HL-60 (cell line): ENCODE results near the gene PSENEN.

Experiments
- DNase-seq, 2 experiments: peaks; one replicate each; pipeline ENCODE4 v3.0.0-alpha.2; 2010 to 2020; ENCODE audit warnings: low read depth in 1 of 2, low spot score in 1 of 2
- H3K27ac ChIP-seq: fragments of 250-450 bp; sonication (Bioruptor Pico); replicated peaks from 2 replicates; pipeline ENCODE4 v1.5.1; 2020; ENCODE audit warnings: mild to moderate bottlenecking, moderate library complexity
- H3K27me3 ChIP-seq: fragments of 250-450 bp; sonication (Bioruptor Pico); 2 replicates; pipeline ENCODE4 v1.5.1; 2021; ENCODE audit warnings: mild to moderate bottlenecking, moderate library complexity; ENCODE audit not compliant: insufficient read depth, poor library complexity, severe bottlenecking
- H3K4me3 ChIP-seq: replicated peaks from 2 replicates; pipeline ENCODE4 v1.5.1; 2011; ENCODE audit warnings: mild to moderate bottlenecking, control low read depth, low read length; ENCODE audit not compliant: insufficient read depth
- CTCF ChIP-seq: IDR thresholded peaks from one replicate; pipeline ENCODE4 v1.5.1; 2011; ENCODE audit warnings: low read length, control low read depth, inconsistent platforms; ENCODE audit not compliant: insufficient read depth
- GABPA ChIP-seq: IDR thresholded peaks from 2 replicates; pipeline ENCODE4 v1.6.1; 2012; ENCODE audit warnings: low read depth
- POLR2AphosphoS5 ChIP-seq: IDR thresholded peaks from 2 replicates; pipeline ENCODE4 v1.6.1; 2012; ENCODE audit warnings: low read depth
- REST ChIP-seq: IDR thresholded peaks from 2 replicates; pipeline ENCODE4 v1.6.1; 2012; ENCODE audit warnings: low read depth; ENCODE audit not compliant: insufficient replicate concordance
- SPI1 ChIP-seq: IDR thresholded peaks from 2 replicates; pipeline ENCODE4 v1.6.1; 2012; ENCODE audit warnings: low read depth, mild to moderate bottlenecking, borderline replicate concordance

PSENEN gene

GRCh38 chr19:35775046-35775297 lies 29.5 kb downstream of the PSENEN start:
- Histone ChIP-seq H3K27ac (no peak overlapping the region), H3K4me3 (peak overlapping the region; percentile 87), H3K27me3 (no peaks in the 10 kb centered on the region)
- no peak for DNase-seq
- TF ChIP-seq SPI1 = no peak

GRCh38 chr19:35775298-35776101 lies 30.0 kb downstream of the PSENEN start, which contains the start of gene ARHGAP33:
Gene ARHGAP33 (plus strand): TSS chr19:35775564. CDS start chr19:35775659, 95 bp downstream.
- no peak for TF ChIP-seq POLR2AphosphoS5
- TF ChIP-seq GABPA = no peak
- TF ChIP-seq REST = no peak
- no peak for TF ChIP-seq SPI1
- TF ChIP-seq CTCF = no peak
- peak; percentile 90 to 99 for DNase-seq
- Histone ChIP-seq H3K27me3 (no peaks in the 10 kb centered on the region), H3K4me3 (peak within 1 kb of the TSS; percentile 87), H3K27ac (peak within 1 kb of the TSS; percentile 43)

GRCh38 chr19:35776102-35776788 lies 30.8 kb downstream of the PSENEN start:
- no peak for TF ChIP-seq REST
- TF ChIP-seq GABPA = no peak
- TF ChIP-seq CTCF = no peak
- no peak for TF ChIP-seq POLR2AphosphoS5
- Histone ChIP-seq H3K4me3 (peak overlapping the region; percentile 87), H3K27ac (no peak overlapping the region), H3K27me3 (no peaks in the 10 kb centered on the region)
- no peak for DNase-seq

- TF ChIP-seq GABPA = no peak
- TF ChIP-seq POLR2AphosphoS5 = no peak
- TF ChIP-seq SPI1 = no peak
- no peak for TF ChIP-seq CTCF
- TF ChIP-seq REST = no peak
- Histone ChIP-seq H3K27ac (no peak overlapping the region), H3K27me3 (no peaks in the 10 kb centered on the region), H3K4me3 (no peak overlapping the region)
- DNase-seq = no peak
Measured at GRCh38 chr19:35777086-35777841, 31.8 kb downstream of the PSENEN start.
